ENCODE results near the gene STPG1. TPM values are rescaled to one million over a fixed set of nuclear protein-coding genes. Genes with fewer than 3 reads are reported as not detected.
"Not testable (repeated sequence)": the region's sequence is repeated elsewhere in the genome, so short reads cannot be mapped to it uniquely, and the experiment has no call there.

The STPG1 gene, protein sequence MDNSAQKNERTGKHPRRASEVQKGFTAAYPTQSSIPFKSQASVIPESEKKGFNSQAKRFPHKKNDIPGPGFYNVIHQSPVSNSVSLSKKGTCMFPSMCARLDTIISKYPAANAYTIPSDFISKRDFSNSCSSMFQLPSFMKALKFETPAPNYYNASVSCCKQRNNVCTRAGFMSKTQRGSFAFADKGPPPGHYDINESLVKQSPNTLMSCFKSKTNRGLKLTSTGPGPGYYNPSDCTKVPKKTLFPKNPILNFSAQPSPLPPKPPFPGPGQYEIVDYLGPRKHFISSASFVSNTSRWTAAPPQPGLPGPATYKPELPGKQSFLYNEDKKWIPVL
- total RNA-seq (1 to 10 TPM; 1.8 to 2.4 TPM), total RNA-seq (1.0 to 8.7 (median 5.4) reads per million in 172 experiments)
- polyA plus RNA-seq (2013, experiment 1 of 2) = 3.6 TPM
- polyA plus RNA-seq (2013, experiment 2 of 2) = 4.6 TPM

DNA sequence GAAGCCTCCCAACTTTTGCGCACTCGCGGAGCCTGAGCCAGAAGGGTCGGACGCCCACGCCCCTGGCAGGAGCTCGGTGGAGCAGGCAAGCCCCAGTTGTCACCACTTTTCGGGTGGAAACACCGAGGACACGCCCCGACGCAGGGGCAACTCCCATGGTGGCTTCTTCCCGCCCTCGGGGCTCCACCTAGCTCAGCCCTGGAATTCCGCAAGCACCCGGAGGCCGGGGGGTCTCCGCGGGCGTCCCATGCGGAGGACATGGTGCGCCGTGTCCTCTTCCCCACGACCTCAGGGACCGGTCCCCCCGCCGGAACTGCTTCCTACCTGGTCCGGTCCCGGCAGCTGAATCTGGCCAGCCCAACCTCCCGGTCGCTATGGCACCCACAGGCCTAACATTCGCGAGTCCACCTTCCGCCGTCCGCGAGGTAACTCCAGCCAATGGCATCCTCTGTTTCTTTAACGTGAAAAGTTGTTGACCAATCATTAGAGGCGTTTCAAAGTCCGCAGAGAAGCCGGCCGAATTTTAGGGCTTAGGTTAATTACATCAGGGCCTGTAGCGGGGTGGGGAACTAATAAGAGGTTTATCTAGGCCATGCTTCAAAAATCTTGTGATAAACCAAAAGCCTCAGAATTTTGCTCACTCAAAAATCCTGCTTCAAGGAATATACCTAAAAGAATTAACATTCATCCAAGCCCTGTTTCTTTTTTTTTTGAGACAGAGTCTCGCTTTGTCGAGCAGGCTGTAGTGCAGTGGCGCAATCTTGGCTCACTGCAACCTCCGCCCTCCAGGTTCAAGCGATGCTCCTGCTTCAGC is at the start of gene STPG1:
STPG1 (minus strand) TSS at position 433 of the 814 bp plus-strand sequence. CDS start 12,394 bp downstream, outside the sequence.
- Mint-ChIP-seq H3K27ac (peak within 1 kb of the TSS; percentile 91), H3K9me3 (no peaks in the 10 kb centered on the region), H3K36me3 (ENCODE audit: low read depth) (peaks cover 24% of the 10 kb centered on the region), H3K4me3 (peak within 1 kb of the TSS; percentile 94), H3K4me1 (ENCODE audit: low read depth) (peaks cover 67% of the 10 kb centered on the region), H3K27me3 (no peaks in the 10 kb centered on the region)
- Histone ChIP-seq H3K4me1 (ENCODE audit: insufficient read depth, low read length) (peaks cover 47% of the 10 kb centered on the region), H3K27ac (ENCODE audit: low read depth in 1 of 2, low read length in 2 of 2) (peak within 1 kb of the TSS; percentile 54 to 58), H3K36me3 (ENCODE audit: insufficient read depth, low read length) (no peaks in the 10 kb centered on the region), H3K27me3 (ENCODE audit: control insufficient read depth in 1 of 2, insufficient read depth in 2 of 2, low read length in 2 of 2) (no peaks in the 10 kb centered on the region), H3K4me3 (ENCODE audit: low read length) (peak within 1 kb of the TSS; percentile 85), H3K9me3 (ENCODE audit: control insufficient read depth in 1 of 2, insufficient read depth in 1 of 2, low read length in 2 of 2) (no peaks in the 10 kb centered on the region)
- intact Hi-C loops (cut with DNase I, micrococcal nuclease) = loop anchor here in 1 of 2 experiments (2.0 kb wide), 1 partner anchor 113 kb away; no protein-coding TSS in a partner anchor
- ChIA-PET POLR2A (interaction anchor here (0.7 to 8.9 kb wide), 11 partner anchors 16 to 174 kb away, joined by 3 to 205 read pairs (median 3); partner anchors contain the start of gene RCAN3), CTCF (interaction anchor here (0.9 to 3.4 kb wide), 6 partner anchors 10 to 174 kb away, joined by 3 to 40 read pairs (median 17); no protein-coding TSS in a partner anchor)
- TF ChIP-seq, protein P1, sequence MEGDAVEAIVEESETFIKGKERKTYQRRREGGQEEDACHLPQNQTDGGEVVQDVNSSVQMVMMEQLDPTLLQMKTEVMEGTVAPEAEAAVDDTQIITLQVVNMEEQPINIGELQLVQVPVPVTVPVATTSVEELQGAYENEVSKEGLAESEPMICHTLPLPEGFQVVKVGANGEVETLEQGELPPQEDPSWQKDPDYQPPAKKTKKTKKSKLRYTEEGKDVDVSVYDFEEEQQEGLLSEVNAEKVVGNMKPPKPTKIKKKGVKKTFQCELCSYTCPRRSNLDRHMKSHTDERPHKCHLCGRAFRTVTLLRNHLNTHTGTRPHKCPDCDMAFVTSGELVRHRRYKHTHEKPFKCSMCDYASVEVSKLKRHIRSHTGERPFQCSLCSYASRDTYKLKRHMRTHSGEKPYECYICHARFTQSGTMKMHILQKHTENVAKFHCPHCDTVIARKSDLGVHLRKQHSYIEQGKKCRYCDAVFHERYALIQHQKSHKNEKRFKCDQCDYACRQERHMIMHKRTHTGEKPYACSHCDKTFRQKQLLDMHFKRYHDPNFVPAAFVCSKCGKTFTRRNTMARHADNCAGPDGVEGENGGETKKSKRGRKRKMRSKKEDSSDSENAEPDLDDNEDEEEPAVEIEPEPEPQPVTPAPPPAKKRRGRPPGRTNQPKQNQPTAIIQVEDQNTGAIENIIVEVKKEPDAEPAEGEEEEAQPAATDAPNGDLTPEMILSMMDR (IDR thresholded peaks at IDR 0.05) = no peak
- ATAC-seq (ENCODE audit: poor library complexity) = peak; percentile 13
- peak; percentile 49 to 89 (median 62) for DNase-seq

DNA sequence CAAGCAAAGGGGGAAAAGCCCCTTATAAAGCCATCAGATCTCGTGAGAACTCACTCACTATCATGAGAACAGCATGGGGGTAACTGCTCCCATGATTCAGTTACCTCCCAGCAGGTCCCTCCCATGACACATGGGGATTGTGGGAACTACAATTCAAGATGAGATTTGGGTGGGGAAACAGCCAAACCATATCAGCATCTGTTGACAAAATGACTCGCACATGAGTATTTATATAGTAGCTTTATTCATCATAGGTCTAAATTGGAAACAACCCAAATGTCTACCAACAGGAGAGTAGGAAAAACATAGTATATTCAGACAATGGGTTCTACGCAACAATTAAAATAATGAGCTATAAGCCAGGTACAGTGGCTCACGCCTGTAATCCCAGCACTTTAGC is 48.5 kb upstream of the STPG1 start:
- H3K4me3 Mint-ChIP-seq; H3K27me3 ChIP-seq (ENCODE audit: control insufficient read depth in 1 of 2, insufficient read depth in 2 of 2, low read length in 2 of 2); H3K27ac ChIP-seq (ENCODE audit: low read depth in 1 of 2, low read length in 2 of 2); CTCF ChIA-PET; ATAC-seq (ENCODE audit: poor library complexity); H3K27me3 Mint-ChIP-seq; intact Hi-C loops (cut with DNase I, micrococcal nuclease); H3K4me3 ChIP-seq (ENCODE audit: low read length); H3K9me3 ChIP-seq (ENCODE audit: control insufficient read depth in 1 of 2, insufficient read depth in 1 of 2, low read length in 2 of 2); H3K9me3 Mint-ChIP-seq; DNase-seq: not testable (repeated sequence)
- Mint-ChIP-seq H3K27ac (peak overlapping the region; percentile 69), H3K36me3 (ENCODE audit: low read depth) (peaks cover 94% of the 10 kb centered on the region), H3K4me1 (ENCODE audit: low read depth) (peaks cover 40% of the 10 kb centered on the region)
- H3K36me3 ChIP-seq (ENCODE audit: insufficient read depth, low read length) = peaks cover 69% of the 10 kb centered on the region
- peaks cover 15% of the 10 kb centered on the region for H3K4me1 ChIP-seq (ENCODE audit: insufficient read depth, low read length)
- POLR2A ChIA-PET = interaction anchor here (1.5 kb wide), 1 partner anchor 20 kb away, joined by 4 read pairs; no protein-coding TSS in a partner anchor

DNA sequence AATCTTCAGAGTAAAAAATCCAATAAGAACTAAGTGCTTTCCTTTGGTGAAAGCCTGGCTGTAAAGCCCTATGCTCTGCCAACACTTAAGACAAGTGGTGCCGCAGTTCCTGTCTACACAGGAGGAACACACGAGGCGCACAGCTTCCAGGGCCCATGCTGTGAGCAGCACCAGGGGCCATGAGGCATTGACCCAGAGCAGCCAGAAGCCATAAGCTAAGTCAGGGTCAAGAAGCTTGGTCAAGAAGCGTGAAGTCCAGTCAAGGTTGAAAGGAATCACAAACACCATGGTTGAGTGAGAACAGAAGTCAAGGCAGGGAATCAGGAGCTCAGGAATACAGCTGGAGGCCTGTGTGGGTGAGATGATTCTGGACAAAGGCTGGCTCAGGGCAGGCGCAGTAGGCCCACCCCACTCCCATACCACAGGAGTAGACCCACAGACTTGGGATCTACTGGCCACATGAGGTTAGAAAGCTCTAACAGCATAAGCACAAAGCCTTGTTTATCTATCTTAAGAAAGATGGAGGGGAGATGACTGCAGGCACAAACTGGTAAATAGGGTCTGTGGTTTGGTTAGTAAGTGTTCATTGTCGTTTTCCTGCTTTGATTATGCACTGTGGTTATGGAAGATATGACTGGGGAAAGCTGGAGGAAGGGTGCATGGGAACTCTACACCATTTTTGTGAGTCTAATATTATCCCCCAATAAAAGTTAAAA is 46.1 kb upstream of the STPG1 start:
- Mint-ChIP-seq H3K4me3 (no peak overlapping the region), H3K27ac (peak overlapping the region; percentile 11), H3K4me1 (ENCODE audit: low read depth) (peaks cover 23% of the 10 kb centered on the region), H3K27me3 (no peaks in the 10 kb centered on the region), H3K36me3 (ENCODE audit: low read depth) (peaks cover 94% of the 10 kb centered on the region), H3K9me3 (no peaks in the 10 kb centered on the region)
- Histone ChIP-seq H3K4me3 (ENCODE audit: low read length) (no peak overlapping the region), H3K36me3 (ENCODE audit: insufficient read depth, low read length) (peaks cover 72% of the 10 kb centered on the region), H3K4me1 (ENCODE audit: insufficient read depth, low read length) (peaks cover 11% of the 10 kb centered on the region), H3K9me3 (ENCODE audit: control insufficient read depth in 1 of 2, insufficient read depth in 1 of 2, low read length in 2 of 2) (no peaks in the 10 kb centered on the region), H3K27ac (ENCODE audit: low read depth in 1 of 2, low read length in 2 of 2) (no peak overlapping the region), H3K27me3 (ENCODE audit: control insufficient read depth in 1 of 2, insufficient read depth in 2 of 2, low read length in 2 of 2) (no peaks in the 10 kb centered on the region)
- no peak for ATAC-seq (ENCODE audit: poor library complexity)
- no peak for DNase-seq
- TF ChIP-seq, protein P1 (IDR thresholded peaks at IDR 0.05) = no peak
- ChIA-PET CTCF (interaction anchor here (0.6 kb wide), 1 partner anchor 89 kb away, joined by 3 read pairs; no protein-coding TSS in a partner anchor), POLR2A (interaction anchor here (0.6 to 4.0 kb wide), 6 partner anchors 16 to 45 kb away, joined by 3 to 16 read pairs (median 6); partner anchors contain the start of gene RCAN3)
- intact Hi-C loops (cut with DNase I, micrococcal nuclease) = no loop called here
